Measurements from ENCODE around the gene AIFM2.
"Not testable (repeated sequence)": the region's sequence is repeated elsewhere in the genome, so short reads cannot be mapped to it uniquely, and the experiment has no call there.

AIFM2 gene

GRCh38 chr10:70132098-70133029 lies at the start of gene AIFM2:
AIFM2 (minus strand) TSS chr10:70132825; CDS start chr10:70124084, 8,741 bp downstream.
- DNase-seq, result peak in 4 of 14 donors; percentile 10 to 31 (median 22)

GRCh38 chr10:70179209-70179608 lies 46.6 kb upstream of the AIFM2 start:
- DNase-seq, result not testable (repeated sequence)

- no peak for DNase-seq
These were observed 45.6 kb upstream of the AIFM2 start for GRCh38 chr10:70178139-70178725.

GRCh38 chr10:70176441-70176840 lies 43.8 kb upstream of the AIFM2 start:
- DNase-seq, result no peak

- DNase-seq, result no peak
These were observed 42.9 kb upstream of the AIFM2 start for GRCh38 chr10:70175516-70175915.

GRCh38 chr10:70174058-70174741 lies 41.6 kb upstream of the AIFM2 start:
- peak in 4 of 14 donors; percentile 2 to 10 (median 6) for DNase-seq

- peak in 1 of 14 donors; percentile 41 for DNase-seq
These were observed 37.2 kb upstream of the AIFM2 start for GRCh38 chr10:70169649-70170364.

GRCh38 chr10:70169011-70169410 lies 36.4 kb upstream of the AIFM2 start:
- no peak for DNase-seq

GRCh38 chr10:70167246-70167645 lies 34.6 kb upstream of the AIFM2 start:
- DNase-seq, result no peak

- DNase-seq, result no peak
These were observed 33.8 kb upstream of the AIFM2 start for GRCh38 chr10:70166394-70166793.

GRCh38 chr10:70164163-70164562 lies 31.5 kb upstream of the AIFM2 start:
- DNase-seq, result no peak

- DNase-seq, result no peak
These were observed 30.8 kb upstream of the AIFM2 start for GRCh38 chr10:70163448-70163847.

- no peak for DNase-seq
These were observed 30.2 kb upstream of the AIFM2 start for GRCh38 chr10:70162892-70163201.

GRCh38 chr10:70162151-70162891 lies 29.7 kb upstream of the AIFM2 start:
- DNase-seq, result no peak

GRCh38 chr10:70160798-70161197 lies 28.2 kb upstream of the AIFM2 start:
- no peak for DNase-seq

GRCh38 chr10:70159366-70159765 lies 26.7 kb upstream of the AIFM2 start:
- DNase-seq, result not testable (repeated sequence)

GRCh38 chr10:70158113-70158512 lies 25.5 kb upstream of the AIFM2 start:
- no peak for DNase-seq

- DNase-seq, result no peak
These were observed 22.7 kb upstream of the AIFM2 start for GRCh38 chr10:70155255-70155838.

- no peak for DNase-seq
These were observed 15.9 kb upstream of the AIFM2 start for GRCh38 chr10:70148516-70148915.

- DNase-seq, result no peak
These were observed 14.6 kb upstream of the AIFM2 start for GRCh38 chr10:70147259-70147625.

- peak; percentile 59 to 96 (median 92) for DNase-seq
These were observed 14.0 kb upstream of the AIFM2 start, which contains the start of gene TYSND1 for GRCh38 chr10:70146489-70147258. TYSND1 (minus strand) TSS chr10:70146700; CDS start chr10:70146586, 114 bp downstream.

Data from C1 segment of cervical spinal cord (tissue), 14 donors.